Measurements from ENCODE around the gene ZNF823.

ZNF823 gene

GRCh38 chr19:11685676-11686650, 52.8 kb downstream of the ZNF823 start:
- Histone ChIP-seq H2AFZ (ENCODE audit: low read depth, low read length) (no peak overlapping the region), H4K20me1 (ENCODE audit: insufficient read depth, low read length) (no peaks in the 10 kb centered on the region), H3K79me2 (ENCODE audit: low read length) (peaks cover 11% of the 10 kb centered on the region), H3K9me3 (ENCODE audit: insufficient read depth, low read length) (peaks cover 72% of the 10 kb centered on the region), H3K27ac (ENCODE audit: low read length) (peak overlapping the region; percentile 31), H3K4me2 (ENCODE audit: low read length) (peak overlapping the region; percentile 35), H3K27me3 (ENCODE audit: low read depth, low read length) (peaks cover 6% of the 10 kb centered on the region; the same call in 1 of the 2 replicates), H3K36me3 (replicated peaks; ENCODE audit: low read depth, low read length) (peaks cover 91% of the 10 kb centered on the region), H3K4me3 (ENCODE audit: low read length) (peak overlapping the region; percentile 21), H3K4me1 (ENCODE audit: low read length) (peaks cover 14% of the 10 kb centered on the region), H3K9ac (ENCODE audit: low read length) (no peak overlapping the region)
- TF ChIP-seq CTCF (IDR thresholded peaks at IDR 0.05; ENCODE audit: low read depth, low read length) (no peak), EZH2phosphoT487 (IDR thresholded peaks at IDR 0.05; ENCODE audit: low read depth) (no peak)

- Histone ChIP-seq H3K9ac (ENCODE audit: low read length) (no peak overlapping the region), H3K27ac (ENCODE audit: low read length) (no peak overlapping the region), H3K4me3 (ENCODE audit: low read length) (peak overlapping the region; percentile 21; the same call in 1 of the 2 replicates), H2AFZ (ENCODE audit: low read depth, low read length) (no peak overlapping the region), H3K27me3 (ENCODE audit: low read depth, low read length) (peaks cover 6% of the 10 kb centered on the region; the same call in 1 of the 2 replicates), H4K20me1 (ENCODE audit: insufficient read depth, low read length) (no peaks in the 10 kb centered on the region), H3K4me1 (ENCODE audit: low read length) (peaks cover 14% of the 10 kb centered on the region), H3K9me3 (ENCODE audit: insufficient read depth, low read length) (peaks cover 80% of the 10 kb centered on the region), H3K4me2 (ENCODE audit: low read length) (no peak overlapping the region), H3K79me2 (ENCODE audit: low read length) (peaks cover 11% of the 10 kb centered on the region), H3K36me3 (replicated peaks; ENCODE audit: low read depth, low read length) (peaks cover 95% of the 10 kb centered on the region)
- TF ChIP-seq EZH2phosphoT487 (IDR thresholded peaks at IDR 0.05; ENCODE audit: low read depth) (no peak), CTCF (IDR thresholded peaks at IDR 0.05; ENCODE audit: low read depth, low read length) (no peak)
These were observed 53.6 kb downstream of the ZNF823 start for GRCh38 chr19:11684987-11685675.

GRCh38 chr19:11680689-11681302, 58.0 kb downstream of the ZNF823 start:
- TF ChIP-seq EZH2phosphoT487 (IDR thresholded peaks at IDR 0.05; ENCODE audit: low read depth) (no peak), CTCF (IDR thresholded peaks at IDR 0.05; ENCODE audit: low read depth, low read length) (no peak)
- no peak overlapping the region for H3K9ac ChIP-seq (ENCODE audit: low read length)
- H3K79me2 ChIP-seq (ENCODE audit: low read length), result peaks cover 7% of the 10 kb centered on the region
- no peaks in the 10 kb centered on the region; the same call in 1 of the 2 replicates for H3K27me3 ChIP-seq (ENCODE audit: low read depth, low read length)
- no peaks in the 10 kb centered on the region for H4K20me1 ChIP-seq (ENCODE audit: insufficient read depth, low read length)
- no peak overlapping the region for H2AFZ ChIP-seq (ENCODE audit: low read depth, low read length)
- H3K36me3 ChIP-seq (replicated peaks; ENCODE audit: low read depth, low read length), result peaks cover 74% of the 10 kb centered on the region
- H3K4me2 ChIP-seq (ENCODE audit: low read length), result no peak overlapping the region
- H3K27ac ChIP-seq (ENCODE audit: low read length), result no peak overlapping the region
- H3K4me1 ChIP-seq (ENCODE audit: low read length), result peaks cover 4% of the 10 kb centered on the region
- no peak overlapping the region for H3K4me3 ChIP-seq (ENCODE audit: low read length)
- peaks cover 71% of the 10 kb centered on the region for H3K9me3 ChIP-seq (ENCODE audit: insufficient read depth, low read length)

All from OCI-LY3 (cell line).